ENCODE measurements around the gene TTC17. TPM values are rescaled to one million over a fixed set of nuclear protein-coding genes. Genes with fewer than 3 reads are reported as not detected.

TTC17 gene
- polyA plus RNA-seq, 1 donor (not counting 4 experiments of a cell fraction or from before 2014, with no cell fraction given) = 53.4 TPM

GRCh38 chr11:43397251-43397650 lies 38.5 kb downstream of the TTC17 start:
- Histone ChIP-seq H3K9ac (ENCODE audit: control insufficient read depth, extremely low read depth, insufficient read depth, low read length) (no peak overlapping the region), H3K79me2 (ENCODE audit: control insufficient read depth, insufficient read depth, low read length) (no peaks in the 10 kb centered on the region), H3K4me1 (ENCODE audit: control insufficient read depth, extremely low read depth, insufficient read depth, low read length) (no peaks in the 10 kb centered on the region), H3K9me3 (ENCODE audit: control insufficient read depth, low read depth, low read length) (no peaks in the 10 kb centered on the region), H3K4me2 (ENCODE audit: control insufficient read depth, extremely low read depth, insufficient read depth, low read depth, low read length) (no peak overlapping the region), H3K27ac (ENCODE audit: control insufficient read depth, insufficient read depth, low read length) (no peak overlapping the region), H3K4me3 (ENCODE audit: control insufficient read depth in 2 of 3, extremely low read depth in 1 of 3, insufficient read depth in 2 of 3, low read depth in 1 of 3, low read length in 3 of 3) (no peak overlapping the region), H3K27me3 (ENCODE audit: control insufficient read depth, extremely low read depth, insufficient read depth, low read length) (no peaks in the 10 kb centered on the region), H3K9me1 (ENCODE audit: control insufficient read depth, extremely low read depth, insufficient read depth, low read length) (no peaks in the 10 kb centered on the region), H3K36me3 (ENCODE audit: control insufficient read depth in 2 of 2, extremely low read depth in 1 of 2, insufficient read depth in 2 of 2, low read length in 2 of 2) (peaks cover 7 to 14% of the 10 kb centered on the region in 2 experiments), H2AFZ (ENCODE audit: control insufficient read depth, low read length) (no peak overlapping the region), H4K20me1 (ENCODE audit: control insufficient read depth, extremely low read depth, insufficient read depth, low read length) (no peaks in the 10 kb centered on the region)
- FAIRE-seq = no peak
- TF ChIP-seq CTCF (optimal IDR thresholded peaks at IDR 0.05 in 1 of 3, IDR thresholded peaks at IDR 0.05 in 1 of 3, conservative IDR thresholded peaks at IDR 0.05 in 1 of 3; ENCODE audit: extremely low read depth in 1 of 3, insufficient read depth in 2 of 3, low read length in 3 of 3) = no peak
- no peak for TF ChIP-seq EZH2 (IDR thresholded peaks at IDR 0.05; ENCODE audit: low read length)
- dilution Hi-C loops (cut with MboI; ENCODE audit: extremely low pct_ligation_motif_present, low sequenced_read_pairs) = no loop called here
- DNase-seq (ENCODE audit: low read depth, low spot score) = no peak

- FAIRE-seq (no peak), DNase-seq (ENCODE audit: low read depth, low spot score) (no peak)
- Histone ChIP-seq H3K9me1 (ENCODE audit: control insufficient read depth, extremely low read depth, insufficient read depth, low read length) (no peaks in the 10 kb centered on the region), H3K27ac (ENCODE audit: control insufficient read depth, insufficient read depth, low read length) (no peak overlapping the region), H3K9ac (ENCODE audit: control insufficient read depth, extremely low read depth, insufficient read depth, low read length) (no peak overlapping the region), H3K9me3 (ENCODE audit: control insufficient read depth, low read depth, low read length) (no peaks in the 10 kb centered on the region), H2AFZ (ENCODE audit: control insufficient read depth, low read length) (no peak overlapping the region), H3K36me3 (ENCODE audit: control insufficient read depth in 2 of 2, extremely low read depth in 1 of 2, insufficient read depth in 2 of 2, low read length in 2 of 2) (peaks cover 7 to 19% of the 10 kb centered on the region in 2 experiments), H3K4me1 (ENCODE audit: control insufficient read depth, extremely low read depth, insufficient read depth, low read length) (peaks cover 12% of the 10 kb centered on the region), H3K4me3 (ENCODE audit: control insufficient read depth in 2 of 3, extremely low read depth in 1 of 3, insufficient read depth in 2 of 3, low read depth in 1 of 3, low read length in 3 of 3) (no peak overlapping the region), H3K27me3 (ENCODE audit: control insufficient read depth, extremely low read depth, insufficient read depth, low read length) (no peaks in the 10 kb centered on the region), H4K20me1 (ENCODE audit: control insufficient read depth, extremely low read depth, insufficient read depth, low read length) (no peaks in the 10 kb centered on the region), H3K4me2 (ENCODE audit: control insufficient read depth, extremely low read depth, insufficient read depth, low read depth, low read length) (no peak overlapping the region), H3K79me2 (ENCODE audit: control insufficient read depth, insufficient read depth, low read length) (no peaks in the 10 kb centered on the region)
- dilution Hi-C loops (cut with MboI; ENCODE audit: extremely low pct_ligation_motif_present, low sequenced_read_pairs) = no loop called here
- TF ChIP-seq EZH2 (IDR thresholded peaks at IDR 0.05; ENCODE audit: low read length) (no peak), CTCF (optimal IDR thresholded peaks at IDR 0.05 in 1 of 3, IDR thresholded peaks at IDR 0.05 in 1 of 3, conservative IDR thresholded peaks at IDR 0.05 in 1 of 3; ENCODE audit: extremely low read depth in 1 of 3, insufficient read depth in 2 of 3, low read length in 3 of 3) (no peak)
Observed at GRCh38 chr11:43399983-43400630, 41.4 kb downstream of the TTC17 start.
